ENCODE measurements around the gene TMEM212.
"Not testable (repeated sequence)": the region's sequence is repeated elsewhere in the genome, so short reads cannot be mapped to it uniquely, and the experiment has no call there.

TMEM212 gene

DNA sequence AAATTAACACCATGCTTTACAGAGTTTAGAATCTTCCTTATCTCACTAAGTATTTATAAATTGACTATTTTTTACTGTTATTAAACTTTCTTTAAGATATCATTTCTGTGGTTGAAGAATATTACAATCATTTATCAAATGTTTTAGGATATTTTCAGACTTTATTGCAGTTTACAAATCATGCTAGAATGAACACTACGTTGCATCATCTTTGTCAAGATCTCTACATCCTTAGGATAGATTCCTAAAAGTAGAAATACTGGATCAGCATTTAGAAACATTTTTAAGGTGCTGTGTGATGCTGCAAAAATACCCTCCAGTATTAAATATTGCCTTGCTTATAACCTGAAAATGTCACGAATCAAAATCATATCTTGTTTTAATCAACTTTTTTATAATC, 30.3 kb upstream of the TMEM212 start:
- no peak for DNase-seq (ENCODE audit: low spot score)
- ChIA-PET POLR2A (ENCODE audit: low non-redundant PET) (no interaction called here), CTCF (interaction anchor here (0.8 kb wide), 1 partner anchor 160 kb away, joined by 3 read pairs; no protein-coding TSS in a partner anchor)
- H3K27ac ChIP-seq: no peak overlapping the region
- TF ChIP-seq, protein P1, sequence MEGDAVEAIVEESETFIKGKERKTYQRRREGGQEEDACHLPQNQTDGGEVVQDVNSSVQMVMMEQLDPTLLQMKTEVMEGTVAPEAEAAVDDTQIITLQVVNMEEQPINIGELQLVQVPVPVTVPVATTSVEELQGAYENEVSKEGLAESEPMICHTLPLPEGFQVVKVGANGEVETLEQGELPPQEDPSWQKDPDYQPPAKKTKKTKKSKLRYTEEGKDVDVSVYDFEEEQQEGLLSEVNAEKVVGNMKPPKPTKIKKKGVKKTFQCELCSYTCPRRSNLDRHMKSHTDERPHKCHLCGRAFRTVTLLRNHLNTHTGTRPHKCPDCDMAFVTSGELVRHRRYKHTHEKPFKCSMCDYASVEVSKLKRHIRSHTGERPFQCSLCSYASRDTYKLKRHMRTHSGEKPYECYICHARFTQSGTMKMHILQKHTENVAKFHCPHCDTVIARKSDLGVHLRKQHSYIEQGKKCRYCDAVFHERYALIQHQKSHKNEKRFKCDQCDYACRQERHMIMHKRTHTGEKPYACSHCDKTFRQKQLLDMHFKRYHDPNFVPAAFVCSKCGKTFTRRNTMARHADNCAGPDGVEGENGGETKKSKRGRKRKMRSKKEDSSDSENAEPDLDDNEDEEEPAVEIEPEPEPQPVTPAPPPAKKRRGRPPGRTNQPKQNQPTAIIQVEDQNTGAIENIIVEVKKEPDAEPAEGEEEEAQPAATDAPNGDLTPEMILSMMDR (conservative IDR thresholded peaks at IDR 0.05; ENCODE audit: low read depth): no peak

DNA sequence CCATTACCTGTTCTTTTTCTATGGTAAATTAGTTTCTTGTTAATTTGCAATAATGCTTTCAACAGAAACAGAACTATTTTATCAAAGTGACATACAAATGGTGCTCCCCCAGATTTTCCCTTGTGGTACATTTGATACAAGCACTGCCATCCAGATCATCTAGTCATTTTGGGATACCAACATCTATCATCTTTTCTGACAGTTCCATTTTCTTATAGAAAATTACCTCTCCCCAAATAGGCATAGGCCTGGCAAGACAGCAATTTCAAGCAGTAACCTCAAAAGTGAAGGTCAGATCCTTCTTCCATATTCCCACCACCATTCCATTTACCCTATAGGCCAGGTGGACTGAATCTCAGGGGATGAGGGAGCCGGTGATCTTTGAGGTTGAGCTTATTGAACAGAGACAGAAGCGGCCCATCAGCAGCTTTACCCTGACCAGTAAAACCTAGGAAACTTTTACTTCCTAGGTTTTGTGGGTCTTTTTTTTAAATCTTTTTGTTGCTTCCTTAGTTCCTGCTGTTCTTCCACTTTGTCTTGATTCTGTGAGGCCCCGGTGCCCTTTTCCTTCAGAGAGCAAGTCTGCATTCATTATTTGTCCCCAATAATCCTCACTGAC, 29.8 kb upstream of the TMEM212 start:
- TF ChIP-seq, protein P1 (conservative IDR thresholded peaks at IDR 0.05; ENCODE audit: low read depth): no peak
- ChIA-PET CTCF (no interaction called here), POLR2A (ENCODE audit: low non-redundant PET) (no interaction called here)
- no peak for DNase-seq (ENCODE audit: low spot score)
- H3K27ac ChIP-seq: no peak overlapping the region

DNA sequence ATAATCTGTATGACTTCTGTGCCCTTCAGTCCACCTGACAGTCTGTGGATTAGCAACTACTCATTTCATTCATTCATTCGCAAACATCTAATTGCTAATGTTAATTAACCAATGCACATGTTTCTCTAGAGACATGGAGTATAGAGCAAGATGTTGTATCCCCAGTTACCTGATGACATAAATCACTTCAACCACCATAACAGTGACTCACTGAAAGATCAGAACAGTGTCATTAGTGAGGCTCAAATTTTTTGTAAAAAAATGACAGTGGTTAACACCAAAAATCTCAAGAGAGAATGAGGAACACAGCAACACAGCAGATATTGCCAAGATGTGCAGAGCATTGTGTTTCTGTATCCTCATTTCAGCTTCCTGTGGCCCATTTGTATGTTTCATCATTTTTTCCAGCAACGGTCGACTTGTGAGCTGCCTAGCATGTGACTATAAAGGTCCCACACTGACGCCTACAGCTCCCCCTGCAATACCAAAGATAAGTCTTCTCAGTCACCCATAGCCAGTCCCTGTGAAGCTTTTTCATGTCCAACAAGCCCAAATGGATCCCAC, 29.2 kb upstream of the TMEM212 start:
- DNase-seq (ENCODE audit: low spot score): no peak
- POLR2A ChIA-PET (ENCODE audit: low non-redundant PET): no interaction called here
- CTCF ChIA-PET: no interaction called here
- no peak overlapping the region for H3K27ac ChIP-seq
- TF ChIP-seq, protein P1 (conservative IDR thresholded peaks at IDR 0.05; ENCODE audit: low read depth): no peak

DNA sequence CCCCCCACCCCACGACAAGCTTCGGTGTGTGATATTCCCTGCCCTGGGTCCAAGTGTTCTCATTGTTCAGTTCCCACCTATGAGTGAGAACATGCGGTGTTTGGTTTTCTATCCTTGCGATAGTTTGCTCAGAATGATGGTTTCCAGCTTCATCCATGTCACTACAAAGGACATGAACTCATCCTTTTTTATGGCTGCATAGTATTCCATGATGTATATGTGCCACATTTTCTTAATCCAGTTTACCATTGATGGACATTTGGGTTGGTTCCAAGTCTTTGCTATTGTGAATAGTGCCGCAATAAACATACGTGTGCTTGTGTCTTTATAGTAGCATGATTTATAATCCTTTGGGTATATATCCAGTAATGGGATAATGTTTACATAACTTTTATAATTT, 28.5 kb upstream of the TMEM212 start:
- CTCF ChIA-PET; H3K27ac ChIP-seq; DNase-seq (ENCODE audit: low spot score); POLR2A ChIA-PET (ENCODE audit: low non-redundant PET): not testable (repeated sequence)

DNA sequence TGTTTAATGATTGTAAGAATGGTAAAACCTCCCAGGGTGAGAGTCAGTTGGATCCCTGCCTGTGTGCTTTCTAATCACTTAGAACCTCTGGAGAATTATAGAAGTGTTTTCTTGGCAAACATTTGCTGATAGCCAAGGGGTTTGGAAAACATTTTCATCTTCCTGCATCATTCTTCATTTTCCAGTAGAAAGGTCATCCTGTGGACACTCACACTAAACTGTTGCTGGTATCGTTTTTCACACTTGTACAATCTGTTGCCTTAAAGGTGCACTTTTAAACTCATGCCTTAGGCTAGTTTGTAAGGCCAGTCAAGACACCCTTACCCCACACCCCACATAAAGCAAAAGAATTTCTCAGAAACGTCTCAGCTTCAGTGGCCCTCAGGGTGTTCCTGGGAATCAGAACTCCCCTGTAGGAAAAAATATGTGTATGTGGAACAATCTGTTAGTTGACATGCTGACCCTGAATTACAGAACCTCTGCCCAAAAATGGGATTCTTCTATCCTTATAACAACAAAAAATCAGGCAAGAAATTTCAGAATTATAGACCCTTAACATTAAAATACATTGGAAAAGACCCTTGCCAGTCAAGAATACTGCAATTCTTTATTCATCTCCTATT, 27.1 kb upstream of the TMEM212 start:
- POLR2A ChIA-PET (ENCODE audit: low non-redundant PET): no interaction called here
- TF ChIP-seq, protein P1 (conservative IDR thresholded peaks at IDR 0.05; ENCODE audit: low read depth): no peak
- no peak overlapping the region for H3K27ac ChIP-seq
- CTCF ChIA-PET: interaction anchor here (0.6 kb wide), 1 partner anchor 44 kb away, joined by 3 read pairs; no protein-coding TSS in a partner anchor
- no peak for DNase-seq (ENCODE audit: low spot score)

DNA sequence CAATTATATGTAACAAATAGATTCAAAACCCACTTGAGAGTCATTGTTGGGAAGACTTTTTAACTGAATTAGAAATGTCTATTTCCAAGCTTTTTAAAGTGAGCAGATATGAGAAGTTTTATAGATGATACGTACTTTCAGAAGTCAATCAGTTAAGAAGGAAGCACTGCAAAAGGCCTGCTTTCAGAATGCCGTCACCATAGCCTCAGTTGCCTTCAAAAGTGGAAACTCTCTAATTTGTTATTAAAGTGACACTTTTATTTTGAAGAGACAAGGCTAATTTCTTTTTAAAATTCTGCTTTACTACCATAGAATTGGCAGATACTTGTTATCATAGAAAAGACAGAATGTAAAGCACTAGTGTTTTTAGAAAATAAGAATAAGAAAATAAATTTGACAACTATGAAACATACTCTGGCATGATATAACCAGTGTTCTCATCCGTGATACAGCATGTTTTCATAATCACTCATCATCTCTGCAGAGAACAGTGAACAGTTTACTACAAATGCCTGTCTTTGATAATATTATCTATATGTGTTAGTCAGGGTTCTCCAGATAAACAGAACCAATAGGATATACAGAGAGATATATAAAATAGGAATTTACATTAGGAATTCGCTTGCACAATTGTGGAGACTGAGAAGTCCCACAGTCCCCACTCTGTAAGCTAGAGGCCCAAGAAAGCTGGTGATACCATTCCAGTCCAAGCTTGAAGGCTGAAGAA, 25.9 kb upstream of the TMEM212 start:
- no peak overlapping the region for H3K27ac ChIP-seq
- ChIA-PET CTCF (interaction anchor here (0.6 kb wide), 1 partner anchor 45 kb away, joined by 3 read pairs; no protein-coding TSS in a partner anchor), POLR2A (ENCODE audit: low non-redundant PET) (no interaction called here)

More for the DNA sequence above, 25.9 kb upstream of the TMEM212 start:
- TF ChIP-seq, protein P1 (conservative IDR thresholded peaks at IDR 0.05; ENCODE audit: low read depth): no peak
- no peak for DNase-seq (ENCODE audit: low spot score)

Data from RWPE1 (cell line).